HG02852 (cell line): ENCODE measurements around the gene MGMT.

Source experiments
- ATAC-seq: cut with Tn5 transposase; IDR thresholded peaks from one replicate; pipeline ENCODE4 v1.9.1; 2021; ENCODE audit warnings: mild to moderate bottlenecking, moderate library complexity; ENCODE audit not compliant: unreplicated experiment

MGMT gene

DNA sequence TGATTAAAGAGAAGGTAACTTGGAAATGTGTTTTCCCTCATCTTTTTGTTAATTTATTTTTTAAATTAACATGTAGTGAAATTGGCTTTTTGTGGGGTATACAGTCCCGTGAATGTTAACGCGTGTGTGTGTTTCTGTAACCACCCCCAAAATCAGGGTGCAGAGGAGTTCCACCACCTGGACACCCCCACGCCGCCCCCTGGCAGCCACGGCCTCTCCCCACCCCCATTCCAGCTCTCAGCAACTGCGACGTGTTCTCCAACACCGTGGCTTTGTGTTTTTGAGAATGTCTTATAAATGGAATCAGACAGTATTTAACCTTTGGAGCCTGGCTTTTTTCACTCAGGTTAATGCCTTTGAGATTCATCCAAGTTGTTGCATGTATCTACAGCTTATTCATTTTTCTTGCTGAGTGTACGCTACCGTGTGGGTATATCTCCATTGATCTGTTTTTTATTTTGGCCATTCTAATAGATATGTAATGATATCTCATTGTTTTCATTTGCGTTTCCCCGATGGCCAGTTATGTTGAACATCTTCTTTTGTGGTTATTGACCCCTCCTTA lies 278.2 kb downstream of the MGMT start:
- no peak for ATAC-seq

DNA sequence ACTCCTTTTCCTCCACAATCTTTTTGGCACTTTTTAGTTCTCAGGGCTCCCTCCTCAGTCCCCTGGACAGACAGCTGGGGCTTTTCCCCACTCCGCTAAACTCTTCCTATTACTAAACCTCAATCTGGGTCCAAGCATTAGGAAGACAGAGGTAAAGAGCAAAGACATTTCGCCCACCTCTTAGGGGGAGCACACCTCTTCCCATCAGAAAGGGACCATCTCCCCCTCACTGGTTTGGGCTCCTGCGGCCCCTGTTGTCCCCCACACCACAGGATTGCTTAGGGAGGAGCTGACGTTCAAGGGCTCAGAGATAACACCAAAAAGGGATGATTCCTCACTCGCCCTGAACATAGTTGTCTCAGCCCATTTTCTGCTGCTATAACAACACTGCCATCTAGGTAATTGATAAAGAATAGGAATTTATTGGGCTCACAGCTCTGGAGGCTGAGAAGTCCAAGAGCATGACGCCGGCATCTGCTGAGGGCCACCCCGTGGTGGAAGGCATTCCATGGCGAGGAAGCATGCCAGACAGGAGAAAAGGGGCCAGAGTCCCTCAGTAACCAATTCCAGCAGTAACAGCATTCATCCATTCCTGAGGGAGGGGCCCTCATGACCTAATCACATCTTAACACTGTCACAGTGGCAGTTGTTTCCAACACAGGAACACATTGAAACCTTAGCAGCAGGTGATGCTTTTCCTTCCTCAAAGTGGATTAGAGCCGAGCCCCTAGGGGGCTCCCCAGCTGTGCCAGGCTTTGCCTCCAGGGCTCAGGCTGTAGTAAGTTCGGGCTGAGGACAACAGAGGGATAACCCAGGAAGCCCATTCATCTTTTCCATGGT lies 287.4 kb downstream of the MGMT start:
- ATAC-seq = no peak

DNA sequence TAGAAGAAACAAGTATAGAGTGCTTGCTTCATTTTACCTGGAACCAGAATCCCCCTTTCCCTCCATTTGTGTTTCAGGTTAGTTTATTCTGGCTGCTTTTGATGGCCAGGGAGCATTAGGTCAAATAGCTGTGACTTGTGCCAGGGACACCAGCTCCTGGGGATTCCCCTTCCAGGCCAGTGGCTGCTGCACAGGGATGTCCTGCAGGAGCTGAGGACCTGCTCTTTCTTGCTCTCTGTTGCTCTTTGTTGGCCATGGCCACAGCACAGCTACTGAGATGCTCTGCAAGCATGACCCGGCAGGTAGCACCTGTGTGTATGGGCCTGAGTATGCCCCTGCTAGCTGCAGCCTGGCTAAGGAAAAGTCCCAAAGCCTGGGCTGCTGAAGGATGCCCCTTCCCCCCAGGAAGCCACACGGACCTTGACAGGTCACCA lies 288.1 kb downstream of the MGMT start:
- ATAC-seq = no peak

DNA sequence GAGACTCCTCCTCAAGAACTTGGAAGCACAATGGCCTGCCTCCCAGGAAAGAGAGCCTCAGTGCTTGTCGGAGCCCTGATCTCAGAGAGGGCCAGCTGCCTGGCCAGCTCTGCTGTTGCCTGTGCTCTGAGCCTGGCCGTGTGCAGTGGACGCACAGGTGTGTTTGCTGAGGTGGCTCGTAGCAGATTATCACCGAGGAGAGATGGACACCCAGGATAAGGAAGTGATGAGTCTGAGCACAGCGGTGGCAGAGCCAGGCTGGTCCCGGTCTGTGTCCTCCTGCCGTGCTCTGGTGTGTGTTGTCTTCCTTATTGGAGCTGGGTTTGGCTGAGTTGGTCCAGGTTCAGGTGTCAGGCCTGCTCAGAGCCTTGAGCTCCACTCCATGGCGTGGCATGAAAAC lies 288.6 kb downstream of the MGMT start:
- no peak for ATAC-seq

DNA sequence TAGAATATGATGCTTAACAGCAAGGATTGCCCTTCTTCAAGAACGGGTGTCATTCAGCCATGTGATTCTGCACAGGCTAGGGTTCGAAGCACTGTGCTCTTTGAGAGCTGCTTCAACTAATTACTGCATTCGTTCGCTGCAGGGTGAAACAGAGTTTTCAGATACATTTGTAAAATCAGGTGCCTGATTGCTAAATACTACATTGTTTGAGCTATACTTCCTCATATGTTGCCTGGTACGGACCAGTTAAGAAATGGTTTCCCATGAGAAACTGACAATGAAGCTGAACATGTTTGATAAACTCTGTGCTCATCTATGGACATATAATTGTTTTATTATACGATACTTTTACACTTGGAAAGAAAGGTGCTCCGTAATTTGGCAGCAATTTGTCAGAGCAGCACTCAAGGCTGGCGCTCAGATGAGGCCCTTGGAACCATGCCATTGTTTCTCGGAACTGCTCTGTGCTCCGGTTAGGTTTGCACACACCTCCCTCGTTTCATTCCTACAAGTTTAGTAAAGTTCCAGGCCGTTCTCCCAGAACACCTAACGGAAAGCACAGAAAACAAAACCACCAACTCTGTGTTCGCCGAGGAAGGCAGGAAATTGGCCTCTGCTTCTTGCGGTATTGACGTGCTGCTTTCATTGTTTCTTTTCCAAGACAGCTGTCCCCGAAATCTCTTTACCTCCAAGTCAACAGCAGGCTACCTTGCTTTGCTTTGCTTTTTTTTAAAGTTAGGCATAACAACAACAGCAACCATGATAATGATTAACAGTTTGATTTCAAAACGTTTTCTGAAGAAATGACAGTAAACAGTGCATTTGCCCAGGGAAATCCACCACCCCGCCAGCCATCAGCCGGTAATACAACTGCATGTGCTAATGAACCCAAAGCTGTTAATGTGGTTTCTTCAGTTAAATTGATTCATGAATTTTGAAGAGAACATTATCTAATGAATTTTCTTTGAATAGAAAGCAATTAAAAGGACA lies 290.2 kb downstream of the MGMT start:
- ATAC-seq = no peak

DNA sequence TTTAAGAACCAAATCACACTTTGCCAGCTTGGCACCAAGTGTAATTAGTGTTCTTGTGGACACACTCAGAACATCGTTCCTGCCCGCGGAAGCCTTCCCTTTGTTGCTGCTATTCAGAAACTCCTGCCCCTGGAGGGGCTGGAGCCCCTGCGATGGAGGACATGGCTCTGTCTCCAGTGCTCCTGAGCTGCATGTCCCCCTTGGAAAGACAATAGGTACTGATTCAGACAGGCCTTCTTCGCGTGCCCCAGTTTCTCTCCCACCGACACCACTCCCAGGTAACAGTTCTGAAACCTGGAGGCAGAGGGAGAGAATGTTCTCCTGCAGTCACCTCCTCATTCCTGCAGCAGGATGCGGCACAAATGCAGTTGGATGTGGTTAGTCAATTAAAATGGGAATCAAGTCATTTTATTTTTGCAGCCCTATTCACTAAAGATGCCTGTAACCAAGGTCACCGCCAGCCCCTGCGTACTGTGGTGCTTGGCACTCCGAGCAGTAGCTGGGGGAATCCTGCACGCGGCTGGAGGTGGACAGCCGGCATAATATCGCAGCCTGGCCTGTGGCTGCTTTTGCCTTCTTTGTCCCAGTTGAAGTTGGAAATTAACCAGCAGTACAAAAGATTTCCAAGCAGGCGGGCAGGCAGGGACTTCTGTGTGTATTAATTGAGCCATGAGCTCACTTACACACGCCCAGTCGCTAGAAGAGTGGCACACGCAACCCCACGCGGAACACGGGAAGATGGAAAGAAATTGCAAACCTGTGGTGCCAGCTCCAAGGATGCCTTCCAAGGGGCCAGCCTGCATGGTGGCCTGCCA lies 291.4 kb downstream of the MGMT start:
- ATAC-seq = no peak

DNA sequence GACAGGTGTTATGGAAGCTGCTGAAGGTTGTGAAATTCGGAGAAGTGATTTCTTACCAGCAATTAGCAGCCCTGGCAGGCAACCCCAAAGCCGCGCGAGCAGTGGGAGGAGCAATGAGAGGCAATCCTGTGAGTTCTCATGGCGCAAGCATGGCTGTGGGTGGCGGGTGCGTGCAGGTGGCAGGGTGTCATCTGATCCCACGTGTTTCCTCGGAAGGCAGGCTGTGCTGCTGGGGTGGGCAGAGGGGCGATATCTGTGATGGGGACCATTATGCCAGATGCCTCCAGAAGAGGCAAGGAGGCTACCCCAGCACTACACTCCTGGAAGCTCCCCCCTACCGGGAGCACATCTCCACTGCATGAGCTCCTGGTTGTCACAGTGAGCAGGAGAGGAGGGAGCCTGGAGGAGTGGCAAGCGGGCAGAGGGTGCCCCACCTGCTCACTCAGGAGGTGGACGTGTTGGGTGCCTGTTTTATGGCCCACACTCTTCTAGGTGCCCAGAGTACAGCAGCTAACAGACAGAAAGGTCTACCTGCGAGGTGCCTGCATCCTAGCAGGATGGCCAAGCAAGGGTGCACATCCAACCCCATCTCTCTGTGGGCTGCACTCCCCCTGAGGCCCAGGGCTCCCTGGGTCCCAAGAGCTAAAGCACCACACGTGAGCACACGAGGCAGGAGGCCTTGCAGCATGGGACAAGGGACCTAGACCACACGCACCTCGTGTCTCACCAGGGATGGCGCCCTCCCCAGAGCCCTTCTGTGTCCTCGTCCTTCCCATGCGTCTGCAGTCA lies 292.4 kb downstream of the MGMT start:
- no peak for ATAC-seq

DNA sequence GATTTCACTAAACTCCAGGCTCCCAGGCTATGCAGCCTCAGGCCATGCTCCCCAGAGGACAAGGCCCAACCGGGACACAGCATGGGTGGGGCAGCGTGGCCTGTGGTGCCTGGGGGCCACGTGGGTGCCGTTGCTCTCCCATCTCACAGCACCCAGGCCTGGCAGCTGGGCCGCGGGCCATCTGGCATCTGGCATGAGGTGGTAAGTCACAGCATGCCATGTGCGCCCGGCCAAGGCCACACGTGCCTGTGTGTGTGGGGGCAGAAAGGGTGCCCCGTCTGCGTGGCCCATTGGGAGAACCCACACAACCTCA lies 292.9 kb downstream of the MGMT start:
- ATAC-seq = no peak

DNA sequence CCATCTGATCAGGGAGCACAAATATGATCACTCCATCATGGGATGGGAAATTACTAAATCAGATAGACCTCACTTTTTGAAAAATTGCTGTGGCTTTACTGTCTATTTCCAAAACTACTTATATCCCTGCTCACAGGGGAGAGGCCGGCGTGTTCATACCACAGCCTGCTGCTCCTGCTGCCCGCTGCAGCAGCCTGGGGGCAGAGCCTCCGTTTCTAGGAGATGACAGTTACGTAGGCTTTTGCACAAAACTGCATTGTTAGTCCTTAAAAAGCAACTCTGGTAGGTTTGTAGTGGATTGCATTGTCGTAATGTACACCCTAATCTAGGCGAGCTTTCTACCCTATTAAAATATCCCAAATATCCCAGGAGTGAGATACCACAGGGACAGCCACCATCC lies 293.4 kb downstream of the MGMT start:
- no peak for ATAC-seq

DNA sequence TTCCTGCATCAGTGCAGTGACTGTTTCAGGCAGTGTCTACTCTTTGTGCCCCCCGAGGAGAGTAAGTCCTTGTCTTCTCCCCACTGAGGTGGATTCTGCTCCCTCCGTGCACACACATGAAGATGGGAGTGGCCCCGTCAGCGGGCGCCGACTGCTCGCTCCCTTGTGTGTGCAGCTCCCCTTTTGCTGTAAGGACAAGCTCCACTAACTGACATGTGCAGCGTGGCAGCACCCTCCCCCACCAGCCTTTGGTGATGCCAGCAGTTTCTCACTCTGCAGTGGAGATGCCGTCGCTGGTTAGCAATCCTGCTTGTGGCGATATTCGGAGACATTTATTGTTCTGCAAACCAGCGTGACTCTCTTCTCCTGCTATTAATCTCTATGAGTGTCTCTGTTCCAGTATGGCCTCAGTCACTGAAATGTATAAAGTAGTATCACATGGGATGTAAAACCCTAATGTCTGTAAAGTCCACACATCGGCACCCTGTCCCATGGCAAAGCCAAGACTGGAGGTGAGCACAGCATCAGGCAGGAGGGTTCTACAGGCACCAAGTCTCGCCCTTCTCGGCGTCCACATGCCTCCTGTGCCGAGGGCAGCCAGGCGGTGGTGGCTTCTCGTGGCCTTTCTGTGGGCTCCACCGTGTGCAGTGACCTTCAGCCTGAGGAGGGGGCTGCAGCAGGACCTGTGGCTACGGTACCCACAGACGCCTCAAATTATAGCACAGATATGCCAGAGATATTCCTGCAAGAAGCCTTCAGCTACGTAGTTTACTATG lies 294.3 kb downstream of the MGMT start:
- no peak for ATAC-seq

DNA sequence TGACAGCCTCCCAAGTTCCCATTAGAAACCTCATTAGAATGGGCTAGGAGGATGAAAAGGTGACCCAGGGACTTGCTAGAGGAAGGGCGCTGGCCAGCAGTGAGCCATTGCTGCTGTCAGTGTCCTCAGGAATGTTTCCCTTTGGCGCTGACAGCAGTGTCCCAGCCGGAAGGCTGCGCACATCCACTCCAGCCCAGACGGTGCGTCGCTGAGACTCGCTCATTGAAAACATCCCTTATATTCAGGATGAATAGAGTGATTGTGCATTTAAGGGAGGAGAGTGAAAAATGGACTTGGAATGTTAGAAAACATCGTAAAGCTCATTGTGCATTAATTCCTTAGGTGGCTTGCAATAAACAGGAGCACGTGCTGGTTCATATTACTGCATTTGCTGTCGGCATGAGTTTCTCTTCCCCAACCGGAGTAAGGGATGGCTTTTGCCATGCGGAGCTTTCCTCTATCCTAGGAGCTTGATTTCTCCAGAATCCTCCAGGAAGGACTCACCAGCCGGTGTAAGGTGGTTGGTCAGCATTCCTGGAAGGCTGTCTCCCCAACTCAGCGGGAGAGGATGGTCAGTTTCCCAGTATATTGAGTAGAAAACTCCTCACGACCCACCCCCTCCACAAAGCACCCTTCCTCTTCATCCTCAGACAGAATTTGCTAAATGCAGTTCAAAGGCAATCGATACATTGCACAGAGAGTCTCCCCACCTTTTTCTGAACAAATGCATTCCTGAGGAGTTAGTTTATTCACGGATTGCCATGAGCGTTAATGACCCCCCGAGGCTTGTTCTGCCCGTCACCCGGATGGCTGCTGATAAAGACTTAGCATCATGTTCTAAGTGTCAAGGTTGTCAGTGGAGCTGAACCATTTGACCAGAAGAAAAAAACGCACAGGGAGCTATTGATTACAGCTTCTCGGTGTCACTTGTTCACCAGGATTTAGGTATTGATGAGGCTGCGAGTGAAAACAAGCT lies 295.2 kb downstream of the MGMT start:
- no peak for ATAC-seq

DNA sequence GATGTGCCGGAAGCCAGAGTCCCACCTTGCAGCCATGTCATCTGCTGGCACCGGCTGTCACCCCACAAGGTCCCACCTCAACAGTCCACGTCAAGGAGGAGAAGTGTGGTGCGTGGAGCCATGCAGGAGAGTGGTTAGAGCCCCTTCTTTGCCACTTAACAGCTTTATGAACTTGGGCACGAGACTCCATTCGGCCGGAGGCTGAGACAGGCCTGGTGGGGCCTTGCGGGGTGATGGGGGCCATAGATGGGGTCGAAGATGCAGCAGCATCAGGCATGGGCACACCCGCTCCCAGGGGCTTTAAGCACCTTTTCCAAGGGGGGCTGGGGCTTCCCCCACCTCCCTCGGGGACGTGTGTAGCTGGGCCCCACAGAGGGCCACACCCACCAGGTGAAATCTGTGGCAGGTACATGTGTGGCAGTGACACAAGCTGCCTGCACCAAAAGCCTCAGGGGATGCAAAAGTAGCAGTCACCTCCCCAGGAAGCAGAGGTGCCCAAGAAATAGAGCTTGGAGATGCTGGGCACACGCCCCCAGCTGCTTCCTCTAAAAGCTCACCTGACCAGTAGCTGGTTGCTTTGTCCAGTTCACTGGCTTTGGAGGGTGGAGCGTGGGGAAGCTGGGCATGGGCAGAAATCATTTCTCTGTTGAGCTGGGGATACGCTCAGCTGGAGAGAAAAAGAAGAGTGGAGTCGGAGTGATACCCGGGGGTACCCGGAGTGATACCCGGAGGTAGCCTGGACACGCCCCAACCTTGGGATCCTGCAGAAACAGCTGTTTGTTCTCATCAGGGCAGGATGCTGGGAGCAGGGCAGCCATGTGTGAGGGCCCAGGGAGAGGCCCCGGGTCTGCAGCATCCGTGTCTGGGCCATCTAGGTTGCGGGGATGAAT lies 297.2 kb downstream of the MGMT start:
- no peak for ATAC-seq

DNA sequence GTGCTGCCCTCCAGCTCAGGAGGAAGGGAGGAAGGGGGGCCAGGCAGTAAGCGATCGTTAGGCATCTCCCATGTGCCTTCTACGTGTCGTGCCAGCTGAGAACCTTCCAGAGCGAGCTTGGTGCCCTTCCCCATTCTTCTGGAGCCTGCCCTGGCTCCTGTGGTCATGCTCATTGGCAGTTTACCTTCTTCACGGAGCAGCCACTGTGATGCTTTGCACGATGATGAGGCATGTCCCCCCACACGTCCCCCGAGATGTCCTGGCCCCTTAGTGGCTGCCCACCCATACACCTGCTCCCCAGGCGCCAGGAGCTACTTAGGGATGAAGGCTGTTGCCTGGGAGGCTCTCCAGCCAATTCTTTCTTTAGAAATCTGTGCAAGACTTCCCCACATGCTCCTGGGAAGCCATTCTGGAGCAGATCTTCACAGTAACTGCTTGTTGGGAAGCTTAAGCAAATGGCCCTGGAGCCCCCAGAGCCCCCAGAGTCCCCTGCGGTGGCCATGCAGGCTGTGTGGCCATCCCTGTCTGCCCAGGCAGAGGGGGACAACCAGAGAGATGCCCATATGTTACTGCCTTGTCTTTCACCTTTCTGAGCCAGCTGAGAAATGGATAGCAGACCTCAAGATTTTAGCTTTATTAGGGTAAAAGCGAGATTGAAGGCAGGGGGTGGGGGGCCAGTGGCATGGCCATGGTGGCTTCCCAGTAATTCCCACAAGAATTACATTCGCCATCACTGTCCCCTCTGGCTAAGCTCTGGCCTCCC lies 298.0 kb downstream of the MGMT start:
- ATAC-seq = no peak

DNA sequence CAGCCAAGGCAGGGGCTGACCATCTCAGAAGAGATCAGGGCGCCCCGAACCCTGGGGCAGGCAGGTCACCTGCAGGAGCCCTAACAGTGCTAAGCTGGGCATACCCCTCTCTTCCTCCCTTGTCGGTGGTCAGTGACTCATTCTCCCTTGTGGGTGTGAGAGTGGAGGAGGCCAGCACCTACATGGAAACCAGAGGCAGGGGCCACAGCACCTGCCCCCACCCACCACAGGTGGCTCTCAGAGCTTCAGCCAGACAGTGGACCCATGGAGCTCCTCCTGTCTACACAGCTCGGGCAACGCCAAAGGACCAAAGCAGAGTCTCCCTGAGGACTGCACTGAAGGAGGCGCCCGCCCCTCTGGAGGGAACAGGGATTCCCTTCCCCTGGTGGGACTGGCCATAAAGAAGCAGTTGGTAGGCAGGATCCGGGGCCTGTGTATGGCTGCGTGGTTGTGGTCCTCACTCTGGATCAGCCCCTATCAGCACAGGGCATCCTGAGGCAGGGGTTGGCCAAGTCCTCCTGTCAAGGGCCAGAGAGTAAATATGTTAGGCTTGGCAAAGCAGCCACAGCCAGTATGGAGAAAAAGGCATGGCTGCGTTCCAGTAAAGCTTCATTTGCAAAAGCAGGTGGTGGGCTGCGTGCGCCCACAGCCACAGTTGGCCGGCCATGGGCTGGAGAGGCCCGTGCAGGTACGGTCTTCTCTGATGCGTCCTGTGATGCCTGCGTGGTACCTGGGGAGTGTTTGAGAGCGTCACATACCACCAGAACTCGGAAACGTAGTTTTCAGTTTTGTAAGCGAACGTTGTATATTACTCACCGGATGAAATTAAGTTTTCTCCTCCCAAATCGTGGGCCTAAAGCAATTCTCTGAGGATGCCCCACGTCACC lies 298.9 kb downstream of the MGMT start:
- no peak for ATAC-seq
